Astrocyte (in vitro differentiated cells and primary cell): ENCODE measurements around the gene VPS39.

Source experiments
- CTCF ChIP-seq: IDR thresholded peaks from 2 replicates; pipeline ENCODE4 v1.5.1; 2011; ENCODE audit warnings: low read depth, mild to moderate bottlenecking, inconsistent platforms, low read length, moderate library complexity; ENCODE audit not compliant: insufficient read depth
- EZH2 ChIP-seq: IDR thresholded peaks from 2 replicates; pipeline ENCODE4 v1.6.1; 2012; ENCODE audit warnings: mild to moderate bottlenecking, low read length, inconsistent platforms; ENCODE audit not compliant: insufficient read depth

GRCh38 chr15:42154956-42155355 lies 53.1 kb downstream of the VPS39 start:
- no peak for TF ChIP-seq CTCF
- TF ChIP-seq EZH2 = no peak
